ENCODE data around the gene ICAM4.
A peak's percentile ranks its signal among the peaks of the same experiment; 100 is the strongest.

- TF ChIP-seq TAF1 (IDR thresholded peaks at IDR 0.05; ENCODE audit: borderline replicate concordance, low read depth, low read length) (no peak; the same call in 1 of the 2 replicates), EP300 (IDR thresholded peaks at IDR 0.05; ENCODE audit: borderline replicate concordance in 1 of 2, low read depth in 1 of 2, low read length in 1 of 2) (no peak), CHD2 (IDR thresholded peaks at IDR 0.05; ENCODE audit: low read length, partially characterized antibody) (no peak), EZH2phosphoT487 (IDR thresholded peaks at IDR 0.05; ENCODE audit: borderline replicate concordance, low read depth) (no peak), MAX (IDR thresholded peaks at IDR 0.05; ENCODE audit: low read depth) (no peak), FOXM1 (IDR thresholded peaks at IDR 0.05; ENCODE audit: low read depth) (no peak)
- TF ChIP-seq, protein P1, sequence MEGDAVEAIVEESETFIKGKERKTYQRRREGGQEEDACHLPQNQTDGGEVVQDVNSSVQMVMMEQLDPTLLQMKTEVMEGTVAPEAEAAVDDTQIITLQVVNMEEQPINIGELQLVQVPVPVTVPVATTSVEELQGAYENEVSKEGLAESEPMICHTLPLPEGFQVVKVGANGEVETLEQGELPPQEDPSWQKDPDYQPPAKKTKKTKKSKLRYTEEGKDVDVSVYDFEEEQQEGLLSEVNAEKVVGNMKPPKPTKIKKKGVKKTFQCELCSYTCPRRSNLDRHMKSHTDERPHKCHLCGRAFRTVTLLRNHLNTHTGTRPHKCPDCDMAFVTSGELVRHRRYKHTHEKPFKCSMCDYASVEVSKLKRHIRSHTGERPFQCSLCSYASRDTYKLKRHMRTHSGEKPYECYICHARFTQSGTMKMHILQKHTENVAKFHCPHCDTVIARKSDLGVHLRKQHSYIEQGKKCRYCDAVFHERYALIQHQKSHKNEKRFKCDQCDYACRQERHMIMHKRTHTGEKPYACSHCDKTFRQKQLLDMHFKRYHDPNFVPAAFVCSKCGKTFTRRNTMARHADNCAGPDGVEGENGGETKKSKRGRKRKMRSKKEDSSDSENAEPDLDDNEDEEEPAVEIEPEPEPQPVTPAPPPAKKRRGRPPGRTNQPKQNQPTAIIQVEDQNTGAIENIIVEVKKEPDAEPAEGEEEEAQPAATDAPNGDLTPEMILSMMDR (IDR thresholded peaks at IDR 0.05), result peak; percentile 93
- TF ChIP-seq, protein P2, sequence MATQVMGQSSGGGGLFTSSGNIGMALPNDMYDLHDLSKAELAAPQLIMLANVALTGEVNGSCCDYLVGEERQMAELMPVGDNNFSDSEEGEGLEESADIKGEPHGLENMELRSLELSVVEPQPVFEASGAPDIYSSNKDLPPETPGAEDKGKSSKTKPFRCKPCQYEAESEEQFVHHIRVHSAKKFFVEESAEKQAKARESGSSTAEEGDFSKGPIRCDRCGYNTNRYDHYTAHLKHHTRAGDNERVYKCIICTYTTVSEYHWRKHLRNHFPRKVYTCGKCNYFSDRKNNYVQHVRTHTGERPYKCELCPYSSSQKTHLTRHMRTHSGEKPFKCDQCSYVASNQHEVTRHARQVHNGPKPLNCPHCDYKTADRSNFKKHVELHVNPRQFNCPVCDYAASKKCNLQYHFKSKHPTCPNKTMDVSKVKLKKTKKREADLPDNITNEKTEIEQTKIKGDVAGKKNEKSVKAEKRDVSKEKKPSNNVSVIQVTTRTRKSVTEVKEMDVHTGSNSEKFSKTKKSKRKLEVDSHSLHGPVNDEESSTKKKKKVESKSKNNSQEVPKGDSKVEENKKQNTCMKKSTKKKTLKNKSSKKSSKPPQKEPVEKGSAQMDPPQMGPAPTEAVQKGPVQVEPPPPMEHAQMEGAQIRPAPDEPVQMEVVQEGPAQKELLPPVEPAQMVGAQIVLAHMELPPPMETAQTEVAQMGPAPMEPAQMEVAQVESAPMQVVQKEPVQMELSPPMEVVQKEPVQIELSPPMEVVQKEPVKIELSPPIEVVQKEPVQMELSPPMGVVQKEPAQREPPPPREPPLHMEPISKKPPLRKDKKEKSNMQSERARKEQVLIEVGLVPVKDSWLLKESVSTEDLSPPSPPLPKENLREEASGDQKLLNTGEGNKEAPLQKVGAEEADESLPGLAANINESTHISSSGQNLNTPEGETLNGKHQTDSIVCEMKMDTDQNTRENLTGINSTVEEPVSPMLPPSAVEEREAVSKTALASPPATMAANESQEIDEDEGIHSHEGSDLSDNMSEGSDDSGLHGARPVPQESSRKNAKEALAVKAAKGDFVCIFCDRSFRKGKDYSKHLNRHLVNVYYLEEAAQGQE (IDR thresholded peaks at IDR 0.05; ENCODE audit: low read depth, low read length), result no peak
Observed at GRCh38 chr19:10269333-10270179, 17.2 kb upstream of the ICAM4 start.
